Fibroblast of lung (primary cell): ENCODE measurements around the gene CYP19A1. TPM values are rescaled to one million over a fixed set of nuclear protein-coding genes. Genes with fewer than 3 reads are reported as not detected.

Source experiments
- DNase-seq, 2 donors: peaks; one replicate each; pipeline versions ENCODE4 v3.0.0 to v3.0.0-alpha.2; 2010; ENCODE audit warnings: low read depth in 2 of 2
- H2AFZ ChIP-seq: 2 replicates; pipeline ENCODE4 v1.5.1; 2012; ENCODE audit warnings: low read length, control low read depth, inconsistent platforms
- H3K27ac ChIP-seq: 2 replicates; pipeline ENCODE4 v1.5.1; 2011; ENCODE audit warnings: low read length, control low read depth; ENCODE audit not compliant: insufficient read depth
- H3K27me3 ChIP-seq: 2 replicates; pipeline ENCODE4 v1.5.1; 2011; ENCODE audit warnings: mild to moderate bottlenecking, low read length; ENCODE audit not compliant: control insufficient read depth, insufficient read depth
- H3K36me3 ChIP-seq: 2 replicates; pipeline ENCODE4 v1.5.1; 2011; ENCODE audit warnings: low read length; ENCODE audit not compliant: control insufficient read depth, insufficient read depth
- H3K4me1 ChIP-seq: 2 replicates; pipeline ENCODE4 v1.5.1; 2011; ENCODE audit warnings: low read length; ENCODE audit not compliant: control insufficient read depth, insufficient read depth; ENCODE audit errors: extremely low read depth
- H3K4me2 ChIP-seq: 2 replicates; pipeline ENCODE4 v1.5.1; 2011; ENCODE audit warnings: low read length, control low read depth; ENCODE audit not compliant: insufficient read depth; ENCODE audit errors: extremely low read depth
- H3K4me3 ChIP-seq, 4 experiments: fragments of 200-600 bp in 1 of 4; sonication (generic) in 1 of 4; replicated peaks in 1 of 4; 2 replicates each; pipeline ENCODE4 v1.5.1; 2011 to 2016; ENCODE audit warnings: low read length in 4 of 4, low read depth in 3 of 4, mild to moderate bottlenecking in 3 of 4, control low read depth in 2 of 4, inconsistent platforms in 1 of 4, mixed read lengths in 1 of 4; ENCODE audit not compliant: insufficient read depth in 1 of 4; ENCODE audit errors: control extremely low read depth in 1 of 4
- H3K79me2 ChIP-seq: 2 replicates; pipeline ENCODE4 v1.5.1; 2012; ENCODE audit warnings: mild to moderate bottlenecking, low read length, inconsistent platforms; ENCODE audit not compliant: control insufficient read depth, insufficient read depth
- H3K9ac ChIP-seq: 2 replicates; pipeline ENCODE4 v1.5.1; 2011; ENCODE audit warnings: mild to moderate bottlenecking, low read length, control low read depth; ENCODE audit not compliant: insufficient read depth
- H3K9me3 ChIP-seq: 2 replicates; pipeline ENCODE4 v1.5.1; 2012; ENCODE audit warnings: low read depth, low read length; ENCODE audit not compliant: control insufficient read depth, insufficient read depth
- H4K20me1 ChIP-seq: 2 replicates; pipeline ENCODE4 v1.5.1; 2011; ENCODE audit warnings: low read length; ENCODE audit not compliant: control insufficient read depth, insufficient read depth; ENCODE audit errors: extremely low read depth
- CTCF ChIP-seq, 2 donors: IDR thresholded peaks in 1 of 2; conservative IDR thresholded peaks in 1 of 2; 1 replicate in 1 of 2; 2 replicates in 1 of 2; pipeline ENCODE4 v1.5.1; 2011 to 2012; ENCODE audit warnings: low read length in 2 of 2, control low read depth in 1 of 2, inconsistent platforms in 1 of 2, low read depth in 1 of 2, mild to moderate bottlenecking in 1 of 2
- EZH2 ChIP-seq: IDR thresholded peaks from 2 replicates; pipeline ENCODE4 v1.5.1; 2012; ENCODE audit warnings: low read length, control low read depth, mild to moderate bottlenecking; ENCODE audit errors: missing control alignments
- polyA plus RNA-seq, 2 donors: library from polyadenylated mRNA; depleted of rRNA in 1 of 2; stranded (reverse) in 1 of 2; unstranded in 1 of 2; fragments of >200 nt; gene quantifications; 2 replicates each; pipeline ENCODE4 v1.2.1, GENCODE V29; 2011 to 2012; ENCODE audit warnings: missing spikeins in 1 of 2
- total RNA-seq: library from RNA; depleted of rRNA; stranded (reverse); fragments of >200 nt; gene quantifications from 2 replicates; pipeline ENCODE4 v1.2.1, GENCODE V29; 2014

The CYP19A1 gene
- total and polyA plus RNA-seq, 2 donors (not counting 1 experiment from before 2014, with no cell fraction given) = 0.16 to 2.3 TPM

DNA sequence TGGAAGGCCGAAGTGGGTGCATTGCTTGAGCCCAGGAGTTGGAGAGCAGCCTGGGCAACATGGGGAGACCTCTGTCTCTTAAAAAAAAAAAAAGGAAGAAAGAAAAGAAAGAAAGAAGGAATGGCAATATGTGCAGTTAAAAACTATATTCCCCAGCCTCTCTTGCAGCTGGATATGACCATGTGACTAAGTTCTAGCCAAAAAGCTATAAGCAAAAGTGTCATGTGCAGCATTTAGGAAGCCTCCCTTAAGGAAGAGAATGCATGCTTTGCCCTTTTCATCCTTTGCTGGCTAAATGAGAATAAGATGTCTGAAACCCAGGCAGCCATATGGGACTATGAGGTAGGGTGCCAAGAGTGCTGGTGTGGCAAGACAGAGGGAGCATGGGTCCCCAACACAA, 21.8 kb downstream of the CYP19A1 start:
- TF ChIP-seq CTCF (conservative IDR thresholded peaks at IDR 0.05 in 1 of 2, IDR thresholded peaks at IDR 0.05 in 1 of 2; ENCODE audit: low read depth in 1 of 2, low read length in 2 of 2) = no peak
- no peak for TF ChIP-seq EZH2
- H3K9me3 ChIP-seq = no peaks in the 10 kb centered on the region
- no peak overlapping the region for H3K4me2 ChIP-seq
- peaks cover 4% of the 10 kb centered on the region for H3K4me1 ChIP-seq
- H3K27me3 ChIP-seq = peaks cover 2% of the 10 kb centered on the region
- no peak overlapping the region for H3K4me3 ChIP-seq
- H3K27ac ChIP-seq = no peak overlapping the region
- H2AFZ ChIP-seq = no peak overlapping the region
- no peaks in the 10 kb centered on the region for H3K36me3 ChIP-seq
- H4K20me1 ChIP-seq = no peaks in the 10 kb centered on the region
- no peak overlapping the region for H3K9ac ChIP-seq
- no peaks in the 10 kb centered on the region for H3K79me2 ChIP-seq
- DNase-seq = no peak

DNA sequence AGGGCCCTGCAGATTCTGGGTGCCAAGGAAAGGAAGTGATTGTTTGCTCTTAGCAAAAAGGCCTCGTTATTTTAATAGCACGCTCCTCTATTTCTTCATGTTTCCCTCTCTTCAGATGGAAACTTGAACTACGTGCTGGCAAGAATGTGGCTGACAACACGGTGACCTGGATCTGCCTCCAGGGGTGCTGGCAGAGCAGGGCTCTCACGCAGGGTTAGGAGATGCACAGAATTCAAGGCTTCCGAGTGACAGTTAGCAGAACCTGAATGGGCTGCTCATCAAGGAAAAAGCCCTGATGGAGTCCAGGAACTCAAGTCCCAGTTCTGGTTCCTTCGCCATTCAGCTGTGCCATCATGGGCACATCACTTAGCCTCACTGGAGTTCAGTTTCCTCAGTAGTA, 22.7 kb downstream of the CYP19A1 start:
- TF ChIP-seq CTCF (conservative IDR thresholded peaks at IDR 0.05 in 1 of 2, IDR thresholded peaks at IDR 0.05 in 1 of 2; ENCODE audit: low read depth in 1 of 2, low read length in 2 of 2) (no peak), EZH2 (no peak)

GRCh38 chr15:51314391-51315337, 23.7 kb downstream of the CYP19A1 start:
- Histone ChIP-seq H3K36me3 (no peaks in the 10 kb centered on the region), H3K4me1 (peaks cover 4% of the 10 kb centered on the region), H3K79me2 (no peaks in the 10 kb centered on the region), H4K20me1 (no peaks in the 10 kb centered on the region), H2AFZ (no peak overlapping the region), H3K9me3 (no peaks in the 10 kb centered on the region), H3K4me3 (no peak overlapping the region), H3K9ac (no peak overlapping the region), H3K27me3 (no peaks in the 10 kb centered on the region), H3K27ac (no peak overlapping the region), H3K4me2 (no peak overlapping the region)
- no peak for DNase-seq
- TF ChIP-seq EZH2 = no peak
- no peak for TF ChIP-seq CTCF (conservative IDR thresholded peaks at IDR 0.05 in 1 of 2, IDR thresholded peaks at IDR 0.05 in 1 of 2; ENCODE audit: low read depth in 1 of 2, low read length in 2 of 2)

More for the DNA sequence above, 22.7 kb downstream of the CYP19A1 start:
- no peaks in the 10 kb centered on the region for H4K20me1 ChIP-seq
- no peak for DNase-seq
- H3K4me3 ChIP-seq = no peak overlapping the region
- H2AFZ ChIP-seq = no peak overlapping the region
- no peaks in the 10 kb centered on the region for H3K79me2 ChIP-seq
- H3K27me3 ChIP-seq = no peaks in the 10 kb centered on the region
- no peak overlapping the region for H3K4me2 ChIP-seq
- H3K9me3 ChIP-seq = no peaks in the 10 kb centered on the region
- H3K4me1 ChIP-seq = peaks cover 4% of the 10 kb centered on the region
- no peaks in the 10 kb centered on the region for H3K36me3 ChIP-seq
- no peak overlapping the region for H3K27ac ChIP-seq
- no peak overlapping the region for H3K9ac ChIP-seq
